Vagina (tissue), 2 donors: ENCODE results near the gene HGF.

Experiments used
- CTCF ChIP-seq, 3 experiments: fragments of 450-650 bp in 2 of 3; fragments of 200-600 bp in 1 of 3; sonication (generic) in 1 of 3; IDR thresholded peaks; one replicate each; pipeline ENCODE4 v1.5.1; 2017 to 2019; ENCODE audit warnings: antibody characterized with exemption in 3 of 3, mild to moderate bottlenecking in 2 of 3, moderate library complexity in 2 of 3
- POLR2A ChIP-seq, 2 donors: fragments of 450-650 bp; IDR thresholded peaks; one replicate each; pipeline ENCODE4 v1.6.1; 2017; ENCODE audit warnings: antibody characterized with exemption in 2 of 2, mild to moderate bottlenecking in 2 of 2, moderate library complexity in 2 of 2

- TF ChIP-seq CTCF (IDR thresholded peaks at IDR 0.05) (no peak), POLR2A (IDR thresholded peaks at IDR 0.05) (no peak)
These were observed 104.6 kb downstream of the HGF start for GRCh38 chr7:81665236-81665635.
